Central memory CD8-positive, alpha-beta T cell (primary cell): ENCODE results near the gene BET1.
A peak's percentile ranks its signal among the peaks of the same experiment; 100 is the strongest.

Experiments
- ATAC-seq: fragments of 150-1000 bp; cut with Tn5 transposase; replicated peaks from 2 replicates; pipeline ENCODE4 v1.10.0; 2022; ENCODE audit warnings: mild to moderate bottlenecking, moderate FRiP score, moderate number of reproducible peaks; ENCODE audit not compliant: poor library complexity, severe bottlenecking; ENCODE audit errors: extremely low read depth
- DNase-seq, 2 donors: peaks; one replicate each; pipeline ENCODE4 v3.0.0; 2021; ENCODE audit warnings: low spot score in 2 of 2
- H3K27ac Mint-ChIP-seq: one replicate; pipeline ENCODE4 v1.8.0; 2022; ENCODE audit warnings: low read depth, mild to moderate bottlenecking, moderate library complexity, mixed read lengths
- H3K27me3 Mint-ChIP-seq: one replicate; pipeline ENCODE4 v1.8.0; 2022; ENCODE audit warnings: mixed read lengths
- H3K36me3 Mint-ChIP-seq: one replicate; pipeline ENCODE4 v1.8.0; 2022; ENCODE audit warnings: mild to moderate bottlenecking, moderate library complexity, mixed read lengths; ENCODE audit not compliant: insufficient read depth
- H3K4me1 Mint-ChIP-seq: one replicate; pipeline ENCODE4 v1.8.0; 2022; ENCODE audit warnings: mixed read lengths
- H3K4me3 Mint-ChIP-seq: one replicate; pipeline ENCODE4 v1.8.0; 2022; ENCODE audit warnings: mild to moderate bottlenecking, moderate library complexity, mixed read lengths
- H3K9me3 Mint-ChIP-seq: one replicate; pipeline ENCODE4 v1.8.0; 2022; ENCODE audit warnings: mixed read lengths

Gene BET1

GRCh38 chr7:94005753-94006152 lies 1.6 kb upstream of the BET1 start:
- DNase-seq (no peak), ATAC-seq (no peak)
- Mint-ChIP-seq H3K4me3 (no peak overlapping the region), H3K9me3 (no peaks in the 10 kb centered on the region), H3K27me3 (peaks cover 10% of the 10 kb centered on the region), H3K27ac (no peak overlapping the region), H3K36me3 (peaks cover 11% of the 10 kb centered on the region), H3K4me1 (peaks cover 33% of the 10 kb centered on the region)

- Mint-ChIP-seq H3K9me3 (no peaks in the 10 kb centered on the region), H3K27me3 (peaks cover 10% of the 10 kb centered on the region), H3K27ac (peak overlapping the region; percentile 99)
Observed at GRCh38 chr7:94003446-94004023, 620 bp downstream of the BET1 start.

GRCh38 chr7:94001396-94001795 lies 2.8 kb downstream of the BET1 start:
- Mint-ChIP-seq H3K4me1 (peaks cover 51% of the 10 kb centered on the region), H3K36me3 (peaks cover 18% of the 10 kb centered on the region), H3K27me3 (no peaks in the 10 kb centered on the region), H3K9me3 (no peaks in the 10 kb centered on the region), H3K27ac (no peak overlapping the region), H3K4me3 (no peak overlapping the region)
- ATAC-seq = no peak
- no peak for DNase-seq

More at GRCh38 chr7:94003446-94004023, 620 bp downstream of the BET1 start:
- H3K36me3 Mint-ChIP-seq = peaks cover 12% of the 10 kb centered on the region
- ATAC-seq (peak; percentile 39), DNase-seq (peak in 1 of 2 donors; percentile 13)
- H3K4me1 Mint-ChIP-seq = peaks cover 41% of the 10 kb centered on the region
- peak overlapping the region; percentile 98 for H3K4me3 Mint-ChIP-seq

GRCh38 chr7:93997868-93998267 lies 6.3 kb downstream of the BET1 start:
- Mint-ChIP-seq H3K4me1 (peaks cover 34% of the 10 kb centered on the region), H3K9me3 (no peaks in the 10 kb centered on the region), H3K27me3 (no peaks in the 10 kb centered on the region), H3K27ac (no peak overlapping the region), H3K36me3 (peaks cover 13% of the 10 kb centered on the region), H3K4me3 (no peak overlapping the region)
- ATAC-seq = no peak
- DNase-seq = no peak

- DNase-seq (no peak), ATAC-seq (no peak)
- no peak overlapping the region for H3K27ac Mint-ChIP-seq
- no peak overlapping the region for H3K4me3 Mint-ChIP-seq
- H3K4me1 Mint-ChIP-seq = peaks cover under 1% of the 10 kb centered on the region
- no peaks in the 10 kb centered on the region for H3K27me3 Mint-ChIP-seq
- H3K36me3 Mint-ChIP-seq = peaks cover 10% of the 10 kb centered on the region
- no peaks in the 10 kb centered on the region for H3K9me3 Mint-ChIP-seq
Observed at GRCh38 chr7:93992421-93993110, 11.6 kb downstream of the BET1 start.

GRCh38 chr7:93987297-93987696 lies 16.9 kb downstream of the BET1 start:
- Mint-ChIP-seq H3K4me1 (no peaks in the 10 kb centered on the region), H3K9me3 (no peaks in the 10 kb centered on the region), H3K27ac (no peak overlapping the region), H3K27me3 (no peaks in the 10 kb centered on the region), H3K36me3 (peaks cover under 1% of the 10 kb centered on the region), H3K4me3 (no peak overlapping the region)
- ATAC-seq (no peak), DNase-seq (no peak)

- Mint-ChIP-seq H3K36me3 (no peaks in the 10 kb centered on the region), H3K9me3 (no peaks in the 10 kb centered on the region), H3K4me3 (no peak overlapping the region), H3K27ac (no peak overlapping the region), H3K27me3 (no peaks in the 10 kb centered on the region), H3K4me1 (peaks cover 12% of the 10 kb centered on the region)
- ATAC-seq (no peak), DNase-seq (no peak)
Observed at GRCh38 chr7:93985101-93985500, 19.1 kb downstream of the BET1 start.

GRCh38 chr7:93984024-93984423 lies 20.1 kb downstream of the BET1 start:
- Mint-ChIP-seq H3K4me3 (no peak overlapping the region), H3K36me3 (no peaks in the 10 kb centered on the region), H3K4me1 (peaks cover 13% of the 10 kb centered on the region), H3K27me3 (no peaks in the 10 kb centered on the region), H3K27ac (no peak overlapping the region), H3K9me3 (no peaks in the 10 kb centered on the region)
- ATAC-seq = no peak
- no peak for DNase-seq

- Mint-ChIP-seq H3K27ac (no peak overlapping the region), H3K4me3 (no peak overlapping the region)
Observed at GRCh38 chr7:93981480-93981874, 22.7 kb downstream of the BET1 start.

GRCh38 chr7:93980744-93981479 lies 23.2 kb downstream of the BET1 start:
- Mint-ChIP-seq H3K9me3 (no peaks in the 10 kb centered on the region), H3K27ac (no peak overlapping the region), H3K27me3 (no peaks in the 10 kb centered on the region), H3K36me3 (no peaks in the 10 kb centered on the region), H3K4me1 (peaks cover 13% of the 10 kb centered on the region), H3K4me3 (peak overlapping the region; percentile 11)
- DNase-seq (no peak), ATAC-seq (no peak)

More at GRCh38 chr7:93981480-93981874, 22.7 kb downstream of the BET1 start:
- Mint-ChIP-seq H3K27me3 (no peaks in the 10 kb centered on the region), H3K9me3 (no peaks in the 10 kb centered on the region), H3K36me3 (no peaks in the 10 kb centered on the region), H3K4me1 (peaks cover 13% of the 10 kb centered on the region)
- no peak for ATAC-seq
- DNase-seq = no peak

- Mint-ChIP-seq H3K36me3 (no peaks in the 10 kb centered on the region), H3K9me3 (no peaks in the 10 kb centered on the region), H3K4me3 (no peak overlapping the region), H3K27me3 (no peaks in the 10 kb centered on the region), H3K4me1 (peaks cover 13% of the 10 kb centered on the region), H3K27ac (no peak overlapping the region)
- ATAC-seq (no peak), DNase-seq (no peak)
Observed at GRCh38 chr7:93977211-93977950, 26.8 kb downstream of the BET1 start.

- Mint-ChIP-seq H3K4me1 (no peaks in the 10 kb centered on the region), H3K27me3 (no peaks in the 10 kb centered on the region), H3K27ac (no peak overlapping the region), H3K9me3 (no peaks in the 10 kb centered on the region), H3K4me3 (no peak overlapping the region), H3K36me3 (no peaks in the 10 kb centered on the region)
- no peak for DNase-seq
- no peak for ATAC-seq
Observed at GRCh38 chr7:93973134-93973533, 31.0 kb downstream of the BET1 start.
